Trophoblast cell (in vitro differentiated cells and primary cell): ENCODE data around the gene NHSL2.
"Not testable (repeated sequence)": the region's sequence is repeated elsewhere in the genome, so short reads cannot be mapped to it uniquely, and the experiment has no call there.

Source experiments
- DNase-seq, 2 donors: peaks; one replicate each; pipeline ENCODE4 v3.0.0-alpha.2; 2016
- H2AFZ ChIP-seq: 2 replicates; pipeline ENCODE4 v1.6.1; 2013; ENCODE audit warnings: low read length, moderate library complexity, mild to moderate bottlenecking; ENCODE audit not compliant: insufficient read depth, poor library complexity
- H2AK5ac ChIP-seq: 2 replicates; pipeline ENCODE4 v1.6.1; 2013; ENCODE audit warnings: mild to moderate bottlenecking, low read length
- H2BK120ac ChIP-seq: 2 replicates; pipeline ENCODE4 v1.6.1; 2013; ENCODE audit warnings: low read length, mild to moderate bottlenecking, moderate library complexity; ENCODE audit not compliant: insufficient read depth, poor library complexity
- H2BK12ac ChIP-seq: 2 replicates; pipeline ENCODE4 v1.6.1; 2013; ENCODE audit warnings: mild to moderate bottlenecking, low read length, moderate library complexity
- H2BK5ac ChIP-seq: 2 replicates; pipeline ENCODE4 v1.6.1; 2013; ENCODE audit warnings: low read length, low read depth, moderate library complexity, mild to moderate bottlenecking; ENCODE audit not compliant: poor library complexity
- H3K14ac ChIP-seq: 2 replicates; pipeline ENCODE4 v1.6.1; 2013; ENCODE audit warnings: mild to moderate bottlenecking, low read length
- H3K18ac ChIP-seq: 2 replicates; pipeline ENCODE4 v1.6.1; 2013; ENCODE audit warnings: mild to moderate bottlenecking, low read length
- H3K23ac ChIP-seq: 2 replicates; pipeline ENCODE4 v1.6.1; 2013; ENCODE audit warnings: low read length
- H3K27ac ChIP-seq: 2 replicates; pipeline ENCODE4 v1.5.1; 2013; ENCODE audit warnings: low read depth, mild to moderate bottlenecking, inconsistent platforms, low read length, moderate library complexity
- H3K27me3 ChIP-seq: 2 replicates; pipeline ENCODE4 v1.6.1; 2013; ENCODE audit warnings: inconsistent platforms, mild to moderate bottlenecking, low read length, moderate library complexity; ENCODE audit not compliant: insufficient read depth
- H3K36me3 ChIP-seq, 2 experiments: 1 replicate in 1 of 2; 2 replicates in 1 of 2; pipeline ENCODE4 v1.6.1; 2013; ENCODE audit warnings: low read length in 2 of 2, mild to moderate bottlenecking in 2 of 2, moderate library complexity in 1 of 2; ENCODE audit not compliant: insufficient read depth in 2 of 2, control insufficient read depth in 1 of 2
- H3K4ac ChIP-seq: 2 replicates; pipeline ENCODE4 v1.6.1; 2013; ENCODE audit warnings: low read depth, mild to moderate bottlenecking, low read length, moderate library complexity
- H3K4me1 ChIP-seq, 2 experiments: 1 replicate in 1 of 2; 2 replicates in 1 of 2; pipeline ENCODE4 v1.6.1; 2013; ENCODE audit warnings: low read length in 2 of 2, mild to moderate bottlenecking in 2 of 2, moderate library complexity in 1 of 2; ENCODE audit not compliant: insufficient read depth in 2 of 2, control insufficient read depth in 1 of 2
- H3K4me2 ChIP-seq: 2 replicates; pipeline ENCODE4 v1.6.1; 2013; ENCODE audit warnings: inconsistent platforms, mild to moderate bottlenecking, low read length, moderate library complexity
- H3K4me3 ChIP-seq: 2 replicates; pipeline ENCODE4 v1.5.1; 2013; ENCODE audit warnings: mild to moderate bottlenecking, low read depth, low read length, inconsistent platforms
- H3K79me1 ChIP-seq: one replicate; pipeline ENCODE4 v1.6.1; 2013; ENCODE audit warnings: low read length
- H3K79me2 ChIP-seq: 2 replicates; pipeline ENCODE4 v1.6.1; 2013; ENCODE audit warnings: low read length, mild to moderate bottlenecking; ENCODE audit not compliant: control insufficient read depth, insufficient read depth, poor library complexity
- H3K9ac ChIP-seq: 2 replicates; pipeline ENCODE4 v1.6.1; 2013; ENCODE audit warnings: mild to moderate bottlenecking, low read length
- H3K9me3 ChIP-seq: 2 replicates; pipeline ENCODE4 v1.6.1; 2013; ENCODE audit warnings: low read depth, mild to moderate bottlenecking, control low read depth, inconsistent platforms, low read length; ENCODE audit not compliant: insufficient read depth
- H4K12ac ChIP-seq: 2 replicates; pipeline ENCODE4 v1.6.1; 2013; ENCODE audit warnings: low read depth, mild to moderate bottlenecking, low read length, moderate library complexity
- H4K8ac ChIP-seq: 2 replicates; pipeline ENCODE4 v1.6.1; 2013; ENCODE audit warnings: low read depth, mild to moderate bottlenecking, low read length, moderate library complexity
- H4K91ac ChIP-seq: one replicate; pipeline ENCODE4 v1.6.1; 2013; ENCODE audit warnings: low read depth, mild to moderate bottlenecking, low read length, moderate library complexity
- WGBS: extraction: QIAGEN DNeasy Blood & Tissue Kit; methylation state at CpG from one replicate; pipeline ENCODE4 v1.1.7; 2013; ENCODE audit warnings: missing lambda C conversion rate; ENCODE audit not compliant: insufficient read length, insufficient coverage; ENCODE audit errors: extremely low coverage; 5-methylcytosine and 5-hydroxymethylcytosine counted together

Gene NHSL2

GRCh38 chrX:72054779-72055489 is 144.3 kb downstream of the NHSL2 start:
- no peak overlapping the region for H4K8ac ChIP-seq
- no CpG with 5 or more reads among the region's 19 CpGs for WGBS
- H3K4me1 ChIP-seq: peaks cover 6 to 9% of the 10 kb centered on the region in 2 experiments
- H2BK12ac ChIP-seq: no peak overlapping the region
- H3K9me3 ChIP-seq: no peaks in the 10 kb centered on the region
- no peak overlapping the region for H4K12ac ChIP-seq
- no peak overlapping the region for H3K9ac ChIP-seq
- H3K36me3 ChIP-seq: no peaks in the 10 kb centered on the region
- H3K4me3 ChIP-seq: no peak overlapping the region
- H3K18ac ChIP-seq: no peak overlapping the region
- H3K23ac ChIP-seq: no peak overlapping the region
- no peak overlapping the region for H3K14ac ChIP-seq
- H2AK5ac ChIP-seq: no peak overlapping the region
- H3K79me2 ChIP-seq: peaks cover 2% of the 10 kb centered on the region
- no peaks in the 10 kb centered on the region for H3K27me3 ChIP-seq
- no peak overlapping the region for H3K4me2 ChIP-seq
- no peak overlapping the region for H2AFZ ChIP-seq
- no peak overlapping the region for H2BK120ac ChIP-seq
- no peak for DNase-seq
- no peak overlapping the region for H3K4ac ChIP-seq
- H3K27ac ChIP-seq: no peak overlapping the region
- H2BK5ac ChIP-seq: no peak overlapping the region
- H3K79me1 ChIP-seq: no peaks in the 10 kb centered on the region
- no peak overlapping the region for H4K91ac ChIP-seq

DNA sequence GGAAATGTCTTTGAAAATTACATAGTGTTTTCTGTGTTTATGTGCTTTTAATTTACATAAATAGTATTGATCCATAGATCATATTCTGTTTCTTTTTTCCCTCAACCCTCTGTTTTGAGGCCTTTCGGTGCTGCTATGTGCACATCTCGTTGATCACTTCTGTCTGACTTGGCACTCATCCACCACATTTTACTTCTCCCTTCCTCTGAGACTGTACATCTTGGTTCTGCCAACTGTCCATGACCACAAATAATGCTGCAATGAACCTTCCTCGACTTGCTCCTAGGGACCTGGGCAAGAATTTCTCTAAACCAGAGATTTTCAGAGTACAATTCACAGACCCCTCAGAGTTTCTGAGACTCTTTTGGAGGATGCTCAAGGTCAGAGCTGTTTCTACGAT is 146.7 kb downstream of the NHSL2 start:
- no peaks in the 10 kb centered on the region for H3K36me3 ChIP-seq
- no peak overlapping the region for H3K9ac ChIP-seq
- no peak overlapping the region for H2AK5ac ChIP-seq
- H2BK120ac ChIP-seq: no peak overlapping the region
- H3K14ac ChIP-seq: no peak overlapping the region
- no peak overlapping the region for H2BK12ac ChIP-seq
- H3K23ac ChIP-seq: no peak overlapping the region
- no peak overlapping the region for H3K4me3 ChIP-seq
- peaks cover 5 to 9% of the 10 kb centered on the region in 2 experiments for H3K4me1 ChIP-seq
- H3K18ac ChIP-seq: no peak overlapping the region
- no peak for DNase-seq
- H3K4me2 ChIP-seq: no peak overlapping the region
- H4K12ac ChIP-seq: no peak overlapping the region
- no peaks in the 10 kb centered on the region for H3K27me3 ChIP-seq
- no peak overlapping the region for H3K27ac ChIP-seq
- no peak overlapping the region for H2BK5ac ChIP-seq
- H3K4ac ChIP-seq: no peak overlapping the region
- H4K91ac ChIP-seq: no peak overlapping the region
- H3K9me3 ChIP-seq: no peaks in the 10 kb centered on the region
- no peaks in the 10 kb centered on the region for H3K79me2 ChIP-seq
- no CpG with 5 or more reads among the region's 4 CpGs for WGBS
- no peaks in the 10 kb centered on the region for H3K79me1 ChIP-seq
- H4K8ac ChIP-seq: no peak overlapping the region
- no peak overlapping the region for H2AFZ ChIP-seq

- Histone ChIP-seq H4K91ac (no peak overlapping the region), H3K27me3 (no peaks in the 10 kb centered on the region), H3K14ac (no peak overlapping the region), H3K79me1 (no peaks in the 10 kb centered on the region), H4K12ac (no peak overlapping the region), H3K23ac (no peak overlapping the region), H3K4me1 (peaks cover 2 to 4% of the 10 kb centered on the region in 2 experiments), H3K9ac (no peak overlapping the region), H4K8ac (no peak overlapping the region), H2BK5ac (no peak overlapping the region), H2AK5ac (no peak overlapping the region), H2BK120ac (no peak overlapping the region), H3K27ac (no peak overlapping the region), H3K4me2 (no peak overlapping the region), H3K18ac (no peak overlapping the region), H3K79me2 (no peaks in the 10 kb centered on the region), H3K4me3 (no peak overlapping the region), H3K36me3 (no peaks in the 10 kb centered on the region), H3K9me3 (no peaks in the 10 kb centered on the region), H2BK12ac (no peak overlapping the region), H2AFZ (no peak overlapping the region), H3K4ac (no peak overlapping the region)
- WGBS: no CpG with 5 or more reads among the region's 1 CpG
- no peak for DNase-seq
These were observed 147.2 kb downstream of the NHSL2 start for GRCh38 chrX:72057849-72058248.

GRCh38 chrX:72058346-72058745 is 147.7 kb downstream of the NHSL2 start:
- H3K27me3 ChIP-seq, H4K91ac ChIP-seq, H2AK5ac ChIP-seq, H3K79me2 ChIP-seq, H3K4ac ChIP-seq, H2AFZ ChIP-seq, H3K14ac ChIP-seq, H3K4me1 ChIP-seq, H3K9me3 ChIP-seq, H2BK120ac ChIP-seq, H3K4me3 ChIP-seq, H3K79me1 ChIP-seq, H3K23ac ChIP-seq, H3K36me3 ChIP-seq, H3K4me2 ChIP-seq, H2BK5ac ChIP-seq, DNase-seq, H4K8ac ChIP-seq, H3K9ac ChIP-seq, H4K12ac ChIP-seq, H3K27ac ChIP-seq, H3K18ac ChIP-seq, H2BK12ac ChIP-seq: not testable (repeated sequence)
- no CpG with 5 or more reads among the region's 15 CpGs for WGBS
